Peyer's patch (tissue), 4 donors: Measurements from ENCODE around the gene EIF2S2. TPM values are rescaled to one million over a fixed set of nuclear protein-coding genes. Genes with fewer than 3 reads are reported as not detected.

Experiments used
- DNase-seq, 3 donors: peaks; one replicate each; pipeline ENCODE4 v3.0.0-alpha.2; 2017 to 2019
- H3K27ac ChIP-seq, 4 donors: fragments of 200-600 bp; sonication (generic); one replicate each; pipeline ENCODE4 v1.5.1; 2016 to 2019
- H3K27me3 ChIP-seq, 2 donors: fragments of 200-600 bp; sonication (generic); one replicate each; pipeline ENCODE4 v1.5.1; 2019
- H3K36me3 ChIP-seq, 3 donors: fragments of 200-600 bp; sonication (generic); one replicate each; pipeline ENCODE4 v1.5.1; 2016 to 2019
- H3K4me1 ChIP-seq, 4 donors: fragments of 200-600 bp; sonication (generic); one replicate each; pipeline ENCODE4 v1.5.1; 2016 to 2019
- H3K4me3 ChIP-seq, 4 donors: fragments of 200-600 bp; sonication (generic); 1 replicate in 3 of 4; 2 replicates in 1 of 4; pipeline ENCODE4 v1.5.1; 2016 to 2019; ENCODE audit warnings: mild to moderate bottlenecking in 1 of 4
- H3K9me3 ChIP-seq, 4 donors: fragments of 200-600 bp; sonication (generic); one replicate each; pipeline ENCODE4 v1.5.1; 2016 to 2019; ENCODE audit warnings: mild to moderate bottlenecking in 1 of 4
- POLR2A ChIP-seq, 2 donors: fragments of 450-650 bp; IDR thresholded peaks; one replicate each; pipeline ENCODE4 v1.5.1; 2017; ENCODE audit warnings: antibody characterized with exemption in 2 of 2, mild to moderate bottlenecking in 2 of 2, moderate library complexity in 2 of 2
- total RNA-seq, 4 donors: library from RNA; depleted of rRNA; stranded (reverse); fragments of >200 nt; gene quantifications; one replicate each; pipeline ENCODE4 v1.1.0, GENCODE V29; 2016
- TF ChIP-seq, protein P1 (sequence below), 6 experiments: fragments of 450-650 bp in 4 of 6; fragments of 200-600 bp in 2 of 6; sonication (generic) in 1 of 6; IDR thresholded peaks; one replicate each; pipeline ENCODE4 v1.5.1; 2017 to 2019; ENCODE audit warnings: antibody characterized with exemption in 6 of 6, mild to moderate bottlenecking in 3 of 6, moderate library complexity in 1 of 6

Gene EIF2S2
- total RNA-seq, 4 donors from 2014 or later: 25.0 to 48.7 (median 30.6) TPM

DNA sequence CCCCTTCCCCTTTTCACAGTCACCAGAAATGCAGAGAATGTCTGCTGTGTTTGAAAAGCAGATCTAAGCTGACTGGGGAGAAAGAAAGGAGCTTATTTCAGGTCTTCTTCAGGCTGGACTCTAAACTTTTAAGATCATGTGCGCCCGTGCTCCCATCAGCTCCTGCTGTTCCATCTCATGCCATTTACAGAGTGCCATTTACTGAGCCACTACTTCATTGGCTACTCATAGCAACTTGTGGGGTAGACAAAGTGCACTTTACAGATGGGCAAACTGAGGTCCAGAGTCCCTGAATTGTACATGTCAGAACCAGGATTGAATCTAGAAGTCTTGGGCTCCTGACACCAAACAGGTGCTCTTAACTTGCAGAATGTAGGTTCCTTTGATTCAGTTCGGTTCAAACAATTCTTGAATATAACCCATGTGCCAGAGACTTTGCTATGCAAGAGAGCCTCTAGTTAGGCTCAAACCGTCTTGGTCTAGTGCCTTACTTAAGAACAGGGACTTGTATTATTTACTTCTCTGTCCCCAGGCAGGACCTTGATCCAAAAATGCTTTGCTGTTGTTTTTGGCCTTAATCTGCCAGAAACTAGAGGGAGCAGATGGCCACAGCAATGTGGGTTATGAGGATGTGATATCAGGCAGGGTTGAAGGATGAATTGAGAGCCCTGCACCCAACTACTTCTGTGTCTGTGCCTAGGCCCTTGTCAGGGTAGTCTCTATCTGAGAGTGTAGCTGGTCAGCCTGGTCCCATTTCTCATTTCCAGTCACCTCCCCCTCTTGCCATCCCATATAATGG is 61.9 kb downstream of the EIF2S2 start:
- H3K36me3 ChIP-seq: no peaks in the 10 kb centered on the region
- H3K27ac ChIP-seq: no peak overlapping the region
- H3K4me3 ChIP-seq: no peak overlapping the region
- TF ChIP-seq POLR2A (IDR thresholded peaks at IDR 0.05): no peak
- TF ChIP-seq, protein P1, sequence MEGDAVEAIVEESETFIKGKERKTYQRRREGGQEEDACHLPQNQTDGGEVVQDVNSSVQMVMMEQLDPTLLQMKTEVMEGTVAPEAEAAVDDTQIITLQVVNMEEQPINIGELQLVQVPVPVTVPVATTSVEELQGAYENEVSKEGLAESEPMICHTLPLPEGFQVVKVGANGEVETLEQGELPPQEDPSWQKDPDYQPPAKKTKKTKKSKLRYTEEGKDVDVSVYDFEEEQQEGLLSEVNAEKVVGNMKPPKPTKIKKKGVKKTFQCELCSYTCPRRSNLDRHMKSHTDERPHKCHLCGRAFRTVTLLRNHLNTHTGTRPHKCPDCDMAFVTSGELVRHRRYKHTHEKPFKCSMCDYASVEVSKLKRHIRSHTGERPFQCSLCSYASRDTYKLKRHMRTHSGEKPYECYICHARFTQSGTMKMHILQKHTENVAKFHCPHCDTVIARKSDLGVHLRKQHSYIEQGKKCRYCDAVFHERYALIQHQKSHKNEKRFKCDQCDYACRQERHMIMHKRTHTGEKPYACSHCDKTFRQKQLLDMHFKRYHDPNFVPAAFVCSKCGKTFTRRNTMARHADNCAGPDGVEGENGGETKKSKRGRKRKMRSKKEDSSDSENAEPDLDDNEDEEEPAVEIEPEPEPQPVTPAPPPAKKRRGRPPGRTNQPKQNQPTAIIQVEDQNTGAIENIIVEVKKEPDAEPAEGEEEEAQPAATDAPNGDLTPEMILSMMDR (IDR thresholded peaks at IDR 0.05): no peak
- no peak for DNase-seq
- peaks cover 0 to 40% (median 2%) of the 10 kb centered on the region in 4 donors for H3K4me1 ChIP-seq
- no peaks in the 10 kb centered on the region for H3K27me3 ChIP-seq
- H3K9me3 ChIP-seq: no peaks in the 10 kb centered on the region

DNA sequence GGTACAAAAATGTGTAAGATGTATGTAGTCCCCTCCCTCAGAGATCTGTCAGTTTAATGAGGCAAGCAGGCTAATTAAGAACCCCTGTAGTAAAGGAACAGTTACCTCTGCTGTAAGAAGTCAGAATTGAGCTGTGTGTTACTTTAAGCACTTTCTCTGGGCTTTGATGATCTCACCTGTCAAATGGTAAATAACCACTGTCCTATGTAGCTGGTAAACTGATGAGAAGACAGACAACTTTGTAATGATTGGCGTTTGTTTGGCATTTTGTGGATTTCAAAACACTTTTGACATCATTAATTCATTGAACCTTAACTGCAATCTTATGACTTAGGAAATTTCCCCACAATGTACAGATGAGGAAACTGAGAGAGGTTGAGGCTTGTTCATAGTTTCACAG is 62.7 kb downstream of the EIF2S2 start:
- H3K9me3 ChIP-seq: no peaks in the 10 kb centered on the region
- no peak overlapping the region for H3K27ac ChIP-seq
- no peak overlapping the region for H3K4me3 ChIP-seq
- H3K36me3 ChIP-seq: no peaks in the 10 kb centered on the region
- H3K27me3 ChIP-seq: no peaks in the 10 kb centered on the region
- TF ChIP-seq, protein P1 (IDR thresholded peaks at IDR 0.05): no peak
- no peak for TF ChIP-seq POLR2A (IDR thresholded peaks at IDR 0.05)
- H3K4me1 ChIP-seq: peaks cover 0 to 40% (median 2%) of the 10 kb centered on the region in 4 donors
- DNase-seq: no peak

DNA sequence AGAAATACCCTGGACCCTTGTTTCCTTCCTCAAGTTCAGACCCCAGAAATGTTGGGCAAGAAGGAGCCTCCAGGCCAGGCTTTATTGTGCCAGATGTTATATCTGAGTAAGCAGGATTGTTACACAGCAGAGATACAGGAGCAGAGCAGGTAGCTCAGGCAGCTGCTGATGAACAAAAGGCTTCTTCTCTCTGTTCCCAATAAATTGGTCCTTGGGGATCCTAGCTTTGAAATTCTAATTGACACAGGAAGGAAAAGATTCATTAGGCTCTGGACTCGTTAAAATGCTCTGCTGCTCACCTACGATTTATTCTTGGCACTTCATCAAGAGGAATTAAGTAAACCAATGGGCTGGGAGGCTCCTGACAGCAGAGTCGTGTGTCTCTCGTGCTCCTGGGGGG is 64.1 kb downstream of the EIF2S2 start:
- H3K27me3 ChIP-seq: no peaks in the 10 kb centered on the region
- no peak overlapping the region for H3K27ac ChIP-seq
- no peak for DNase-seq

DNA sequence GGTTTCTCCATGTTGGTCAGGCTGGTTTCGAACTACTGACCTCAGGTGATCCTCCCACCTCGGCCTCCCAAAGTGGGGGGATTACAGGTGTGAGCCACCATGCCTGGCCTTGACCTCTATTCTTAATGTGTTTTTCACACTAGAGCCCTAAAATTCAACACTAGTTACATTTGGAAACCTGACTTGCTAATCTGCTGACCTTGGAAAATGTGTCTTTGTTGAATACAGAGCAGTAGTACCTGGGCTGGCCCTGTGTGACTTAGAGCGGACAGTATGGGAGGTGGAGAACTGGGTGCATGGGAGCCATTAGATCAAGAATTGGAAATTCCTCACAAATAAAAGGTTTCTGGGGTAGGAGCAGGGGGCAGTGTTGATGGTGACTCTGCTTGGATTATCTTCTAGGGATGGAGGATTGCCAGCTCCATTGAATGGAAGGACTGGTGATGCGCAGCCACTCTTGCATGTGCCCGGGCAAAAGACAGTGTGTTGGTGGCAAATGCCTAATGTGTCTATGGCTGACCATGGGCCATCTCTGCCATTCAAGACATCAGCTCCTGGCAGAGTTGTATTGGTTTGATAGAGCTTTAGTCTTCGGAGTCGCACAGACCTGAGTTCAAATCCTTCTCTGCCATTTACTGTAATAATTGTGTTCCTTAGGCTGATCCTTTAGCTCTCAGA is 64.9 kb downstream of the EIF2S2 start:
- no peak for DNase-seq
- Histone ChIP-seq H3K9me3 (no peaks in the 10 kb centered on the region), H3K36me3 (no peaks in the 10 kb centered on the region), H3K27ac (no peak overlapping the region), H3K4me3 (no peak overlapping the region), H3K27me3 (no peaks in the 10 kb centered on the region), H3K4me1 (peaks cover 0 to 39% (median under 1%) of the 10 kb centered on the region in 4 donors)
- no peak for TF ChIP-seq POLR2A (IDR thresholded peaks at IDR 0.05)
- TF ChIP-seq, protein P1 (IDR thresholded peaks at IDR 0.05): no peak

More for the DNA sequence above, 64.1 kb downstream of the EIF2S2 start:
- no peaks in the 10 kb centered on the region for H3K9me3 ChIP-seq
- peaks cover 0 to 43% (median 2%) of the 10 kb centered on the region in 4 donors for H3K4me1 ChIP-seq
- no peaks in the 10 kb centered on the region for H3K36me3 ChIP-seq
- no peak overlapping the region for H3K4me3 ChIP-seq
- TF ChIP-seq, protein P1 (IDR thresholded peaks at IDR 0.05): no peak
- TF ChIP-seq POLR2A (IDR thresholded peaks at IDR 0.05): no peak

GRCh38 chr20:34045930-34046725 is 65.9 kb downstream of the EIF2S2 start:
- Histone ChIP-seq H3K4me3 (no peak overlapping the region), H3K9me3 (no peaks in the 10 kb centered on the region), H3K27ac (peak overlapping the region in 1 of 4 donors; percentile 5), H3K27me3 (no peaks in the 10 kb centered on the region), H3K36me3 (no peaks in the 10 kb centered on the region), H3K4me1 (peaks cover 0 to 29% (median 0%) of the 10 kb centered on the region in 4 donors)
- no peak for TF ChIP-seq POLR2A (IDR thresholded peaks at IDR 0.05)
- TF ChIP-seq, protein P1 (IDR thresholded peaks at IDR 0.05): no peak
- DNase-seq: no peak
